ENCODE results near the gene PLD4.

GRCh38 chr14:104975481-104976197, 51.0 kb downstream of the PLD4 start:
- TF ChIP-seq POLR2A (IDR thresholded peaks at IDR 0.05) (no peak), CTCF (IDR thresholded peaks at IDR 0.05) (no peak)
